ENCODE data around the gene TP53I3. TPM values are rescaled to one million over a fixed set of nuclear protein-coding genes. Genes with fewer than 3 reads are reported as not detected.
A peak's percentile ranks its signal among the peaks of the same experiment; 100 is the strongest.

TP53I3 gene
- total and polyA plus RNA-seq, 2 donors (not counting 1 experiment from before 2014, with no cell fraction given), result 31.0 to 75.5 TPM

- Histone ChIP-seq H3K79me2 (ENCODE audit: control insufficient read depth, insufficient read depth, low read length) (peaks cover 10% of the 10 kb centered on the region), H4K20me1 (ENCODE audit: control insufficient read depth, extremely low read depth, insufficient read depth, low read length) (no peaks in the 10 kb centered on the region), H3K4me1 (ENCODE audit: control insufficient read depth, extremely low read depth, insufficient read depth, low read length) (peaks cover 2% of the 10 kb centered on the region), H3K36me3 (ENCODE audit: control insufficient read depth, insufficient read depth, low read length) (no peaks in the 10 kb centered on the region), H3K27ac (ENCODE audit: insufficient read depth, low read length) (no peak overlapping the region), H3K9ac (ENCODE audit: insufficient read depth, low read length) (no peak overlapping the region), H3K9me3 (ENCODE audit: control insufficient read depth, insufficient read depth, low read depth, low read length) (no peaks in the 10 kb centered on the region), H3K4me2 (ENCODE audit: extremely low read depth, insufficient read depth, low read length) (peak overlapping the region; percentile 48), H2AFZ (ENCODE audit: low read length) (peak overlapping the region; percentile 73), H3K27me3 (ENCODE audit: control insufficient read depth, insufficient read depth, low read length) (no peaks in the 10 kb centered on the region), H3K4me3 (replicated peaks in 1 of 4; ENCODE audit: control extremely low read depth in 1 of 4, insufficient read depth in 1 of 4, low read depth in 3 of 4, low read length in 4 of 4) (peak overlapping the region in 2 of 4 experiments; percentile 28 to 97)
- TF ChIP-seq CTCF (conservative IDR thresholded peaks at IDR 0.05 in 1 of 2, IDR thresholded peaks at IDR 0.05 in 1 of 2; ENCODE audit: low read depth in 1 of 2, low read length in 2 of 2) (no peak), EZH2 (IDR thresholded peaks at IDR 0.05; ENCODE audit: low read length, missing control alignments) (no peak)
- DNase-seq (ENCODE audit: low read depth in 2 of 2), result no peak
Observed at GRCh38 chr2:24047703-24048033, 37.0 kb downstream of the TP53I3 start.

- peak; percentile 98 to 100 for DNase-seq (ENCODE audit: low read depth in 2 of 2)
- H3K27ac ChIP-seq (ENCODE audit: insufficient read depth, low read length), result no peak within 1 kb of the TSS
- peak within 1 kb of the TSS; percentile 50 for H3K9ac ChIP-seq (ENCODE audit: insufficient read depth, low read length)
- H3K4me3 ChIP-seq (replicated peaks in 1 of 4; ENCODE audit: control extremely low read depth in 1 of 4, insufficient read depth in 1 of 4, low read depth in 3 of 4, low read length in 4 of 4), result peak within 1 kb of the TSS; percentile 78 to 97 (median 83)
- no peaks in the 10 kb centered on the region for H3K9me3 ChIP-seq (ENCODE audit: control insufficient read depth, insufficient read depth, low read depth, low read length)
- no peaks in the 10 kb centered on the region for H3K27me3 ChIP-seq (ENCODE audit: control insufficient read depth, insufficient read depth, low read length)
- TF ChIP-seq EZH2 (IDR thresholded peaks at IDR 0.05; ENCODE audit: low read length, missing control alignments) (no peak), CTCF (conservative IDR thresholded peaks at IDR 0.05 in 1 of 2, IDR thresholded peaks at IDR 0.05 in 1 of 2; ENCODE audit: low read depth in 1 of 2, low read length in 2 of 2) (no peak)
- peak within 1 kb of the TSS; percentile 85 for H3K4me2 ChIP-seq (ENCODE audit: extremely low read depth, insufficient read depth, low read length)
- peak within 1 kb of the TSS; percentile 85 for H2AFZ ChIP-seq (ENCODE audit: low read length)
- H4K20me1 ChIP-seq (ENCODE audit: control insufficient read depth, extremely low read depth, insufficient read depth, low read length), result no peaks in the 10 kb centered on the region
- H3K4me1 ChIP-seq (ENCODE audit: control insufficient read depth, extremely low read depth, insufficient read depth, low read length), result peaks cover 2% of the 10 kb centered on the region
- peaks cover 10% of the 10 kb centered on the region for H3K79me2 ChIP-seq (ENCODE audit: control insufficient read depth, insufficient read depth, low read length)
- no peaks in the 10 kb centered on the region for H3K36me3 ChIP-seq (ENCODE audit: control insufficient read depth, insufficient read depth, low read length)
Observed at GRCh38 chr2:24046930-24047702, 37.5 kb downstream of the TP53I3 start, which contains the start of gene WDCP. Gene WDCP, minus strand, starts transcription at chr2:24047391. Its CDS starts 7,897 bp downstream, at chr2:24039494.

GRCh38 chr2:24046599-24046929 is 38.1 kb downstream of the TP53I3 start:
- Histone ChIP-seq H3K4me1 (ENCODE audit: control insufficient read depth, extremely low read depth, insufficient read depth, low read length) (peaks cover 2% of the 10 kb centered on the region), H3K27me3 (ENCODE audit: control insufficient read depth, insufficient read depth, low read length) (no peaks in the 10 kb centered on the region), H3K36me3 (ENCODE audit: control insufficient read depth, insufficient read depth, low read length) (no peaks in the 10 kb centered on the region), H2AFZ (ENCODE audit: low read length) (peak overlapping the region; percentile 85), H3K4me2 (ENCODE audit: extremely low read depth, insufficient read depth, low read length) (peak overlapping the region; percentile 85), H3K9ac (ENCODE audit: insufficient read depth, low read length) (peak overlapping the region; percentile 50), H3K9me3 (ENCODE audit: control insufficient read depth, insufficient read depth, low read depth, low read length) (no peaks in the 10 kb centered on the region), H3K27ac (ENCODE audit: insufficient read depth, low read length) (no peak overlapping the region), H3K4me3 (replicated peaks in 1 of 4; ENCODE audit: control extremely low read depth in 1 of 4, insufficient read depth in 1 of 4, low read depth in 3 of 4, low read length in 4 of 4) (peak overlapping the region; percentile 78 to 97 (median 83)), H3K79me2 (ENCODE audit: control insufficient read depth, insufficient read depth, low read length) (peaks cover 10% of the 10 kb centered on the region), H4K20me1 (ENCODE audit: control insufficient read depth, extremely low read depth, insufficient read depth, low read length) (no peaks in the 10 kb centered on the region)
- DNase-seq (ENCODE audit: low read depth in 2 of 2), result peak in 1 of 2 donors; percentile 5
- TF ChIP-seq EZH2 (IDR thresholded peaks at IDR 0.05; ENCODE audit: low read length, missing control alignments), result no peak
- no peak for TF ChIP-seq CTCF (conservative IDR thresholded peaks at IDR 0.05 in 1 of 2, IDR thresholded peaks at IDR 0.05 in 1 of 2; ENCODE audit: low read depth in 1 of 2, low read length in 2 of 2)

Data from fibroblast of lung (primary cell).